Heart right ventricle (tissue), 16 donors: Measurements from ENCODE around the gene EPS8. TPM values are rescaled to one million over a fixed set of nuclear protein-coding genes. Genes with fewer than 3 reads are reported as not detected.

Experiments used
- ATAC-seq, 8 donors: fragments of 200-7000 bp; cut with Tn5 transposase; one replicate each; pipeline ENCODE4 v1.9.1; 2020; ENCODE audit warnings: mild to moderate bottlenecking in 8 of 8, moderate library complexity in 8 of 8, moderate number of reproducible peaks in 1 of 8
- DNase-seq, 2 donors: peaks; one replicate each; pipeline ENCODE4 v3.0.0-alpha.2; 2020
- H3K27ac ChIP-seq, 10 donors: fragments of 200-600 bp; sonication (generic) in 2 of 10; one replicate each; pipeline versions ENCODE4 v1.5.0 to v1.8.0; 2020 to 2022; ENCODE audit warnings: mild to moderate bottlenecking in 3 of 10
- H3K27me3 ChIP-seq, 7 donors: fragments of 200-600 bp; one replicate each; pipeline ENCODE4 v1.8.0; 2021 to 2022; ENCODE audit warnings: mild to moderate bottlenecking in 2 of 7
- H3K36me3 ChIP-seq, 9 donors: fragments of 200-600 bp; sonication (generic) in 1 of 9; one replicate each; pipeline versions ENCODE4 v1.5.0 to v1.8.0; 2020 to 2022; ENCODE audit warnings: mild to moderate bottlenecking in 2 of 9
- H3K4me1 ChIP-seq, 9 donors: fragments of 200-600 bp; sonication (generic) in 1 of 9; one replicate each; pipeline versions ENCODE4 v1.5.0 to v1.8.0; 2020 to 2022; ENCODE audit warnings: mild to moderate bottlenecking in 4 of 9
- H3K4me3 ChIP-seq, 10 donors: fragments of 200-600 bp; sonication (generic) in 2 of 10; one replicate each; pipeline versions ENCODE4 v1.5.0 to v1.8.0; 2020 to 2022; ENCODE audit warnings: mild to moderate bottlenecking in 7 of 10, moderate library complexity in 2 of 10
- H3K9me3 ChIP-seq, 11 donors: fragments of 200-600 bp in 10 of 11; sonication (generic) in 2 of 11; one replicate each; pipeline versions ENCODE4 v1.5.0 to v1.8.0; 2013 to 2022; ENCODE audit warnings: mild to moderate bottlenecking in 2 of 11, control low read depth in 1 of 11, moderate library complexity in 1 of 11
- CTCF ChIP-seq, 9 donors: fragments of 200-600 bp; sonication (generic) in 2 of 9; IDR thresholded peaks; one replicate each; pipeline versions ENCODE4 v1.5.0 to v1.8.0; 2021 to 2022; ENCODE audit warnings: antibody characterized with exemption in 9 of 9, mild to moderate bottlenecking in 5 of 9, moderate library complexity in 1 of 9
- WGBS, 2 donors: extraction: QIAGEN DNeasy Blood & Tissue Kit; methylation state at CpG; one replicate each; pipeline ENCODE4 v1.1.7; 2013; ENCODE audit warnings: inconsistent platforms in 1 of 2; 5-methylcytosine and 5-hydroxymethylcytosine counted together
- intact Hi-C, 10 donors: fragments of 100-400 bp; cut with DNase I; formaldehyde crosslinking; loops; one replicate each; pipeline versions ENCODE4 v1.11.1 to v1.14.2; 2022
- polyA plus RNA-seq, 2 donors: library from polyadenylated mRNA; stranded (reverse); fragments of 200-250 nt; gene quantifications; one replicate each; pipeline ENCODE4 v1.2.3, GENCODE V29; 2013
- total RNA-seq, 10 donors: library from RNA; stranded (reverse); fragmentation: NEBNext Ultra II Directional in 3 of 10; extraction: Animal tissue kit (Norgen Biotek cat#: 25700) in 3 of 10; gene quantifications; one replicate each; pipeline versions ENCODE4 v1.2.1 to v1.2.4, GENCODE V29; 2021 to 2023
- donor health status: Arrhythmogenic right ventricular cardiomyopathy.
- donor health status: ischemic (EF 13 %, LVEDD 7.1; RV severe dilation, severe dysfunction).
- donor health status: healthy with polysubstance abuse.
- donor health status: DM: no; HTN: yes; CAD: no.
- donor health status: DM: no; HTN: no; CAD: no.
- donor health status: ischemic (EF 25% LVEDD 6.9; RV normal size, moderate dysfunction).
- donor health status: ischemic (EF 25% LVEDD 5.7; RV mildly dilated, moderate dysfunction).
- donor health status: healthy.
- donor health status: DM: yes; HTN: yes; CAD: no.
- donor health status: Ischemic cardiomyopathy.
- donor health status: ischemic (EF 35%, LVEDD 5.7; RV mildly dilated, moderate dysfunction).
- donor health status: nonischemic (EF 11% LVEDD 7.7; RV severe dilation, severe dysfunction).
- donor health status: DM: yes; HTN: yes; CAD: no.
- donor health status: PGD.
- donor health status: ischemic (EF 29% LVEDD 5.4; RV normal size, mild dysfunction).
- donor health status: nonischemic (EF 23%, LVEDD 6.1; RV moderate dilation, normal function).

The EPS8 gene
- total and polyA plus RNA-seq, 12 donors = 7.7 to 38.6 (median 15.7) TPM

- no peak overlapping the region for H3K4me3 ChIP-seq
- H3K27ac ChIP-seq = no peak overlapping the region
- ATAC-seq (no peak), DNase-seq (no peak)
- no peak for TF ChIP-seq CTCF (IDR thresholded peaks at IDR 0.05)
- intact Hi-C loops = no loop called here
- H3K36me3 ChIP-seq = no peaks in the 10 kb centered on the region
- H3K27me3 ChIP-seq = no peaks in the 10 kb centered on the region
- H3K9me3 ChIP-seq = peaks cover 0 to 20% (median 9%) of the 10 kb centered on the region in 11 donors
- WGBS, 2 donors = 79 to 91% methylated on average over 1 of the region's 1 CpG
- H3K4me1 ChIP-seq = peaks cover 0 to 13% (median 5%) of the 10 kb centered on the region in 9 donors
Measured at GRCh38 chr12:15608941-15609340, 180.2 kb downstream of the EPS8 start.

GRCh38 chr12:15608406-15608805, 180.8 kb downstream of the EPS8 start:
- intact Hi-C loops = no loop called here
- Histone ChIP-seq H3K27me3 (no peaks in the 10 kb centered on the region), H3K36me3 (no peaks in the 10 kb centered on the region), H3K9me3 (peaks cover 0 to 15% (median 6%) of the 10 kb centered on the region in 11 donors), H3K27ac (no peak overlapping the region), H3K4me3 (no peak overlapping the region), H3K4me1 (peaks cover 0 to 13% (median 5%) of the 10 kb centered on the region in 9 donors)
- no peak for TF ChIP-seq CTCF (IDR thresholded peaks at IDR 0.05)
- DNase-seq (no peak), ATAC-seq (no peak)
- 70 to 87% methylated on average over 1 of the region's 1 CpG for WGBS, 2 donors

- no peak for DNase-seq
- intact Hi-C loops = no loop called here
- Histone ChIP-seq H3K9me3 (no peaks in the 10 kb centered on the region), H3K4me3 (no peak overlapping the region), H3K27me3 (no peaks in the 10 kb centered on the region), H3K4me1 (peaks cover 0 to 18% (median 5%) of the 10 kb centered on the region in 9 donors), H3K27ac (peak overlapping the region in 1 of 10 donors; percentile 20), H3K36me3 (no peaks in the 10 kb centered on the region)
- no peak for TF ChIP-seq CTCF (IDR thresholded peaks at IDR 0.05)
- peak in 4 of 8 donors; percentile 24 to 66 (median 48) for ATAC-seq
- WGBS, 2 donors = 69 to 78% methylated on average over 10 of the region's 10 CpGs
Measured at GRCh38 chr12:15605881-15606590, 183.2 kb downstream of the EPS8 start.

- 85 to 89% methylated on average over 4 of the region's 4 CpGs for WGBS, 2 donors
- intact Hi-C loops = no loop called here
- H3K9me3 ChIP-seq = no peaks in the 10 kb centered on the region
Measured at GRCh38 chr12:15603474-15604085, 185.6 kb downstream of the EPS8 start.

More at GRCh38 chr12:15603474-15604085, 185.6 kb downstream of the EPS8 start:
- Histone ChIP-seq H3K4me1 (peaks cover 0 to 40% (median 27%) of the 10 kb centered on the region in 9 donors), H3K27ac (no peak overlapping the region), H3K27me3 (no peaks in the 10 kb centered on the region), H3K36me3 (no peaks in the 10 kb centered on the region), H3K4me3 (no peak overlapping the region)
- DNase-seq (no peak), ATAC-seq (no peak)
- no peak for TF ChIP-seq CTCF (IDR thresholded peaks at IDR 0.05)
